ENCODE data around the gene LDLRAD4. TPM values are rescaled to one million over a fixed set of nuclear protein-coding genes. Genes with fewer than 3 reads are reported as not detected.

LDLRAD4 gene
- total and polyA plus RNA-seq, 9 of the 15 experiments (the other 6 are each of a cell fraction or from before 2014, with no cell fraction given), result 0.01 TPM; not detected in 8

DNA sequence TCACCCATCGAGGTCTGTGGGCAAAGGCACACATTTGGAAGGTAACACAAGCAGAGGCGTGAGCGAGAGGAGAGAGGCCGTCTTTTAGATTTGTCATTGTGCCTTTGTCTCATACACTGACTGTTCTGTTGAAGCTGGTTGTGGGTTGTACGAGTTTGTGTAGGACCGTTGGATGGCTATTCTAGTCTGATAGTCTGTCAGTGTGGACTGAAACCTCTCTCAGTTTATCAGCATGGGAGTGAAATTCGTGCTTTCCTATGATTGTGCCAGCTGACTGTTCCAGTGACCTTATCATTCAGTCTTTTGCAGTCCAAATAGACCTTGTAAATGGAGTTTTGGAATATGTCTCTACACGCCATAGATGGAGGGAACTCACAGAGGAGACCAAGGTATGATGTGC is 143.5 kb downstream of the LDLRAD4 start:
- TF ChIP-seq KAT8 (IDR thresholded peaks at IDR 0.05; ENCODE audit: low read depth) (no peak), ZNF431 (CRISPR knock-in tag; IDR thresholded peaks at IDR 0.05) (no peak), RUNX1 (IDR thresholded peaks at IDR 0.05; ENCODE audit: low read depth) (no peak), FOXP1 (CRISPR knock-in tag; IDR thresholded peaks at IDR 0.05) (no peak), EWSR1 (IDR thresholded peaks at IDR 0.05; ENCODE audit: borderline replicate concordance, low read depth, partially characterized antibody) (no peak), PML (IDR thresholded peaks at IDR 0.05; ENCODE audit: low read length) (no peak), KLF1 (tag; IDR thresholded peaks at IDR 0.05) (no peak), U2AF2 (optimal IDR thresholded peaks at IDR 0.05; ENCODE audit: low read depth, low read length) (no peak), ILF3 (IDR thresholded peaks at IDR 0.05; ENCODE audit: borderline replicate concordance) (no peak), SMARCA4 (IDR thresholded peaks at IDR 0.05) (no peak)
- TF ChIP-seq, protein P1, sequence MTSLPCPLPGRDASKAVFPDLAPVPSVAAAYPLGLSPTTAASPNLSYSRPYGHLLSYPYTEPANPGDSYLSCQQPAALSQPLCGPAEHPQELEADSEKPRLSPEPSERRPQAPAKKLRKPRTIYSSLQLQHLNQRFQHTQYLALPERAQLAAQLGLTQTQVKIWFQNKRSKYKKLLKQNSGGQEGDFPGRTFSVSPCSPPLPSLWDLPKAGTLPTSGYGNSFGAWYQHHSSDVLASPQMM (CRISPR knock-in tag; IDR thresholded peaks at IDR 0.05), result no peak
- TF ChIP-seq, protein P2, sequence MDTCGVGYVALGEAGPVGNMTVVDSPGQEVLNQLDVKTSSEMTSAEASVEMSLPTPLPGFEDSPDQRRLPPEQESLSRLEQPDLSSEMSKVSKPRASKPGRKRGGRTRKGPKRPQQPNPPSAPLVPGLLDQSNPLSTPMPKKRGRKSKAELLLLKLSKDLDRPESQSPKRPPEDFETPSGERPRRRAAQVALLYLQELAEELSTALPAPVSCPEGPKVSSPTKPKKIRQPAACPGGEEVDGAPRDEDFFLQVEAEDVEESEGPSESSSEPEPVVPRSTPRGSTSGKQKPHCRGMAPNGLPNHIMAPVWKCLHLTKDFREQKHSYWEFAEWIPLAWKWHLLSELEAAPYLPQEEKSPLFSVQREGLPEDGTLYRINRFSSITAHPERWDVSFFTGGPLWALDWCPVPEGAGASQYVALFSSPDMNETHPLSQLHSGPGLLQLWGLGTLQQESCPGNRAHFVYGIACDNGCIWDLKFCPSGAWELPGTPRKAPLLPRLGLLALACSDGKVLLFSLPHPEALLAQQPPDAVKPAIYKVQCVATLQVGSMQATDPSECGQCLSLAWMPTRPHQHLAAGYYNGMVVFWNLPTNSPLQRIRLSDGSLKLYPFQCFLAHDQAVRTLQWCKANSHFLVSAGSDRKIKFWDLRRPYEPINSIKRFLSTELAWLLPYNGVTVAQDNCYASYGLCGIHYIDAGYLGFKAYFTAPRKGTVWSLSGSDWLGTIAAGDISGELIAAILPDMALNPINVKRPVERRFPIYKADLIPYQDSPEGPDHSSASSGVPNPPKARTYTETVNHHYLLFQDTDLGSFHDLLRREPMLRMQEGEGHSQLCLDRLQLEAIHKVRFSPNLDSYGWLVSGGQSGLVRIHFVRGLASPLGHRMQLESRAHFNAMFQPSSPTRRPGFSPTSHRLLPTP (IDR thresholded peaks at IDR 0.05; ENCODE audit: borderline replicate concordance, extremely low read depth, insufficient read length), result no peak
- TF ChIP-seq, protein P3, sequence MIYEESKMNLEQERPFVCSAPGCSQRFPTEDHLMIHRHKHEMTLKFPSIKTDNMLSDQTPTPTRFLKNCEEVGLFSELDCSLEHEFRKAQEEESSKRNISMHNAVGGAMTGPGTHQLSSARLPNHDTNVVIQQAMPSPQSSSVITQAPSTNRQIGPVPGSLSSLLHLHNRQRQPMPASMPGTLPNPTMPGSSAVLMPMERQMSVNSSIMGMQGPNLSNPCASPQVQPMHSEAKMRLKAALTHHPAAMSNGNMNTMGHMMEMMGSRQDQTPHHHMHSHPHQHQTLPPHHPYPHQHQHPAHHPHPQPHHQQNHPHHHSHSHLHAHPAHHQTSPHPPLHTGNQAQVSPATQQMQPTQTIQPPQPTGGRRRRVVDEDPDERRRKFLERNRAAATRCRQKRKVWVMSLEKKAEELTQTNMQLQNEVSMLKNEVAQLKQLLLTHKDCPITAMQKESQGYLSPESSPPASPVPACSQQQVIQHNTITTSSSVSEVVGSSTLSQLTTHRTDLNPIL (CRISPR knock-in tag; IDR thresholded peaks at IDR 0.05), result no peak
- no peak for DNase-seq (ENCODE audit: extremely low read depth in 1 of 4, low spot score in 3 of 4)
- no peaks in the 10 kb centered on the region for H3K9me3 ChIP-seq (replicated peaks; ENCODE audit: control insufficient read depth, insufficient read depth, low read depth, low read length)
- H3K27me3 ChIP-seq (ENCODE audit: control insufficient read depth in 2 of 2, insufficient read depth in 2 of 2, low read length in 2 of 2), result peaks cover 13 to 17% of the 10 kb centered on the region in 2 experiments; a peak in 3 of 5 replicates
- H3K4me1 ChIP-seq (replicated peaks in 1 of 2; ENCODE audit: control insufficient read depth in 2 of 2, insufficient read depth in 2 of 2, low read length in 2 of 2), result no peaks in the 10 kb centered on the region
- no peaks in the 10 kb centered on the region for H3K9me1 ChIP-seq (ENCODE audit: control insufficient read depth, insufficient read depth, low read length)
- no peaks in the 10 kb centered on the region for H3K79me2 ChIP-seq (ENCODE audit: control insufficient read depth, insufficient read depth, low read length)
- no TSS peak for BruUV-seq (replicated peaks)
- no peak overlapping the region for H2AFZ ChIP-seq (ENCODE audit: low read depth, low read length)
- no peak overlapping the region for H3K27ac ChIP-seq (ENCODE audit: extremely low read depth, low read depth, low read length)
- POLR2A ChIA-PET, result interaction anchor here (0.9 kb wide), 1 partner anchor 13 kb away, joined by 3 read pairs; no protein-coding TSS in a partner anchor
- no peak for FAIRE-seq
- no peak overlapping the region for H3K4me2 ChIP-seq (ENCODE audit: insufficient read depth, low read length)
- WGBS (ENCODE audit: insufficient coverage, low coverage, missing lambda C conversion rate), result 0% methylated on average over 8 of the region's 8 CpGs
- no peaks in the 10 kb centered on the region for H3K36me3 ChIP-seq (ENCODE audit: control insufficient read depth, insufficient read depth, low read length)
- CTCF ChIA-PET (ENCODE audit: low intra/inter-chr PET ratio), result no interaction called here
- no peak overlapping the region for H3K9ac ChIP-seq (ENCODE audit: insufficient read depth in 1 of 2, low read depth in 2 of 2, low read length in 2 of 2)
- intact Hi-C loops (cut with micrococcal nuclease) (no loop called here), in situ Hi-C loops (cut with MboI) (no loop called here)
- H4K20me1 ChIP-seq (replicated peaks; ENCODE audit: control insufficient read depth, insufficient read depth, low read length), result no peaks in the 10 kb centered on the region
- no peak overlapping the region for H3K4me3 ChIP-seq
- no peak for ATAC-seq

Measured in K562 (cell line).